ENCODE data around the gene LIN37.

Gene LIN37

DNA sequence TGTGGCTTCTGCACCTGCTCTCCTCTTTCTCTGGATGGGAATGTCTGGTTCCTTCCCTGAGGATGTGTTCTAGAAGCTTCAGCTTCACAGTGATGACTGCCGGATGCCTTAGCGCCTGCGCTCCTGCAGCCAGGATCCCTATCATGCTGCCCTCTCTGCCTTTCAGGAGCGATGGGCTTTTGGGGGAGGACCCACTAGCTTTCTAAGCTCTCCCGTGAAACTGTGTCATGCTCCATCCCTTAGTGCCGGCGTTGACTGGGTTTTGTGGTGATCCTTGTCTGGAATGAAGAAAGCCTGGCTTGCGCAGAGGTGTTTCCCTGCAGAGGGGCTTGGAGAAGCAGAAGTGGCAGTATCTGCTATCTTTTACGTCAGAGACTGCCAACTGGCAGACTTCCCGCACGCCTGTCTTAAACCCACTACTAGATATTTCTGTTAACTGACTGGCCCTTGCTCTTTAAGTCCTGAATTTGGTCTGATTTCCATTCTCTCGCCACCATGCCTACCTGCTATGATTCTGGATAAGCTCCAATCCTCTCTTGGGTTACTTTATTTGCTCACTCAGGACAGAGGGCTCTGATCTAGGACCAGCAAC lies 34.4 kb upstream of the LIN37 start:
- no peaks in the 10 kb centered on the region for H4K20me1 ChIP-seq (ENCODE audit: insufficient read depth)
- H3K27me3 ChIP-seq (ENCODE audit: insufficient read depth, low read depth): peaks cover 11% of the 10 kb centered on the region; the same call in 1 of the 2 replicates
- no peak overlapping the region for H3K4me3 ChIP-seq (IDR thresholded peaks at IDR 0.05; ENCODE audit: insufficient read depth, low read depth, low read length)
- H2AFZ ChIP-seq (ENCODE audit: low read depth): no peak overlapping the region
- no peak overlapping the region for H3K4me2 ChIP-seq
- H3K27ac ChIP-seq: no peak overlapping the region
- no peak overlapping the region for H3K9ac ChIP-seq
- H3K4me1 ChIP-seq (ENCODE audit: low read depth, poor library complexity, severe bottlenecking): peaks cover 7% of the 10 kb centered on the region
- no peaks in the 10 kb centered on the region for H3K36me3 ChIP-seq (ENCODE audit: insufficient read depth)
- H3K79me2 ChIP-seq (ENCODE audit: insufficient read depth, low read depth): peaks cover 9% of the 10 kb centered on the region
- TF ChIP-seq, protein P1, sequence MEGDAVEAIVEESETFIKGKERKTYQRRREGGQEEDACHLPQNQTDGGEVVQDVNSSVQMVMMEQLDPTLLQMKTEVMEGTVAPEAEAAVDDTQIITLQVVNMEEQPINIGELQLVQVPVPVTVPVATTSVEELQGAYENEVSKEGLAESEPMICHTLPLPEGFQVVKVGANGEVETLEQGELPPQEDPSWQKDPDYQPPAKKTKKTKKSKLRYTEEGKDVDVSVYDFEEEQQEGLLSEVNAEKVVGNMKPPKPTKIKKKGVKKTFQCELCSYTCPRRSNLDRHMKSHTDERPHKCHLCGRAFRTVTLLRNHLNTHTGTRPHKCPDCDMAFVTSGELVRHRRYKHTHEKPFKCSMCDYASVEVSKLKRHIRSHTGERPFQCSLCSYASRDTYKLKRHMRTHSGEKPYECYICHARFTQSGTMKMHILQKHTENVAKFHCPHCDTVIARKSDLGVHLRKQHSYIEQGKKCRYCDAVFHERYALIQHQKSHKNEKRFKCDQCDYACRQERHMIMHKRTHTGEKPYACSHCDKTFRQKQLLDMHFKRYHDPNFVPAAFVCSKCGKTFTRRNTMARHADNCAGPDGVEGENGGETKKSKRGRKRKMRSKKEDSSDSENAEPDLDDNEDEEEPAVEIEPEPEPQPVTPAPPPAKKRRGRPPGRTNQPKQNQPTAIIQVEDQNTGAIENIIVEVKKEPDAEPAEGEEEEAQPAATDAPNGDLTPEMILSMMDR (conservative IDR thresholded peaks at IDR 0.05; ENCODE audit: low read depth, low read length): no peak

DNA sequence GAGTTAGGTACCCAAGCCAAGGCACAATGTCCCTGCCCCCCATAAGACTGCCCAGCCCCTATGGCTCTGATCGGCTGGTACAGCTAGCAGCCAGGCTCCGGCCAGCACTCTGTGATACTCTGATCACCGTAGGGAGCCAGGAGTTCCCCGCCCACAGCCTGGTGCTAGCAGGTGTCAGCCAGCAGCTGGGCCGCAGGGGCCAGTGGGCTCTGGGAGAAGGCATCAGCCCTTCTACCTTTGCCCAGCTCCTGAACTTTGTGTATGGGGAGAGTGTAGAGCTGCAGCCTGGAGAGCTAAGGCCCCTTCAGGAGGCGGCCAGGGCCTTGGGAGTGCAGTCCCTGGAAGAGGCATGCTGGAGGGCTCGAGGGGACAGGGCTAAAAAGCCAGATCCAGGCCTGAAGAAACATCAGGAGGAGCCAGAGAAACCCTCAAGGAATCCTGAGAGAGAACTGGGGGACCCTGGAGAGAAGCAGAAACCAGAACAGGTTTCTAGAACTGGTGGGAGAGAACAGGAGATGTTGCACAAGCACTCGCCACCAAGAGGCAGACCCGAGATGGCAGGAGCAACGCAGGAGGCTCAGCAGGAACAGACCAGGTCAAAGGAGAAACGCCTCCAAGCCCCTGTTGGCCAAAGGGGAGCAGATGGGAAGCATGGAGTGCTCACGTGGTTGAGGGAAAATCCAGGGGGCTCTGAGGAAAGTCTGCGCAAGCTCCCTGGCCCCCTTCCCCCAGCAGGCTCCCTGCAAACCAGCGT lies 33.6 kb upstream of the LIN37 start:
- no peak overlapping the region for H3K27ac ChIP-seq
- TF ChIP-seq, protein P1 (conservative IDR thresholded peaks at IDR 0.05; ENCODE audit: low read depth, low read length): no peak
- no peak overlapping the region for H2AFZ ChIP-seq (ENCODE audit: low read depth)
- peaks cover 15% of the 10 kb centered on the region for H3K4me1 ChIP-seq (ENCODE audit: low read depth, poor library complexity, severe bottlenecking)
- H3K4me3 ChIP-seq (IDR thresholded peaks at IDR 0.05; ENCODE audit: insufficient read depth, low read depth, low read length): no peak overlapping the region
- peaks cover 10% of the 10 kb centered on the region; the same call in 1 of the 2 replicates for H3K27me3 ChIP-seq (ENCODE audit: insufficient read depth, low read depth)
- no peak overlapping the region for H3K4me2 ChIP-seq
- no peaks in the 10 kb centered on the region for H3K36me3 ChIP-seq (ENCODE audit: insufficient read depth)
- peaks cover 17% of the 10 kb centered on the region for H3K79me2 ChIP-seq (ENCODE audit: insufficient read depth, low read depth)
- H4K20me1 ChIP-seq (ENCODE audit: insufficient read depth): no peaks in the 10 kb centered on the region
- no peak overlapping the region for H3K9ac ChIP-seq

DNA sequence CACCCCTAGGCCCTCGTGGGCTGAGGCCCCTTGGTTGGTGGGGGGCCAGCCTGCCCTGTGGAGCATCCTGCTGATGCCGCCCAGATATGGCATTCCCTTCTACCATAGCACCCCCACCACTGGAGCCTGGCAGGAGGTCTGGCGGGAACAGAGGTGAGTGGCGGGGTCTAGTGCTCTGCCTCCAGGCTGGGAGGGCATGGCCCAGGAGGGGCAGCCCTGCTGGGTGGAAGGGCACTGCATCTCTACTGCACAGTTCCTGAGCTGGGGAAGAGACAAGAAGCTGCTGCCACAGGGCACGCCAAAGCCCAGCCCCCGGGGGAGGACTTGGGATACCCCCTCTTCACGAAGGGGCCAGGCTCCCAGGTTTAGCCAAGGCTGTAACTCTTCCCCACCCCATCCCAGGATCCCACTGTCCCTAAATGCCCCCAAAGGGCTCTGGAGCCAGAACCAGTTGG lies 33.0 kb upstream of the LIN37 start:
- Histone ChIP-seq H3K9ac (no peak overlapping the region), H3K4me1 (ENCODE audit: low read depth, poor library complexity, severe bottlenecking) (peaks cover 15% of the 10 kb centered on the region), H4K20me1 (ENCODE audit: insufficient read depth) (no peaks in the 10 kb centered on the region), H3K27me3 (ENCODE audit: insufficient read depth, low read depth) (peaks cover 10% of the 10 kb centered on the region; the same call in 1 of the 2 replicates), H3K27ac (no peak overlapping the region), H3K4me3 (IDR thresholded peaks at IDR 0.05; ENCODE audit: insufficient read depth, low read depth, low read length) (no peak overlapping the region), H3K36me3 (ENCODE audit: insufficient read depth) (no peaks in the 10 kb centered on the region), H3K4me2 (peak overlapping the region; percentile 96; the same call in 1 of the 2 replicates), H2AFZ (ENCODE audit: low read depth) (peak overlapping the region; percentile 94; the same call in 1 of the 2 replicates), H3K79me2 (ENCODE audit: insufficient read depth, low read depth) (peaks cover 21% of the 10 kb centered on the region)
- TF ChIP-seq, protein P1 (conservative IDR thresholded peaks at IDR 0.05; ENCODE audit: low read depth, low read length): no peak

DNA sequence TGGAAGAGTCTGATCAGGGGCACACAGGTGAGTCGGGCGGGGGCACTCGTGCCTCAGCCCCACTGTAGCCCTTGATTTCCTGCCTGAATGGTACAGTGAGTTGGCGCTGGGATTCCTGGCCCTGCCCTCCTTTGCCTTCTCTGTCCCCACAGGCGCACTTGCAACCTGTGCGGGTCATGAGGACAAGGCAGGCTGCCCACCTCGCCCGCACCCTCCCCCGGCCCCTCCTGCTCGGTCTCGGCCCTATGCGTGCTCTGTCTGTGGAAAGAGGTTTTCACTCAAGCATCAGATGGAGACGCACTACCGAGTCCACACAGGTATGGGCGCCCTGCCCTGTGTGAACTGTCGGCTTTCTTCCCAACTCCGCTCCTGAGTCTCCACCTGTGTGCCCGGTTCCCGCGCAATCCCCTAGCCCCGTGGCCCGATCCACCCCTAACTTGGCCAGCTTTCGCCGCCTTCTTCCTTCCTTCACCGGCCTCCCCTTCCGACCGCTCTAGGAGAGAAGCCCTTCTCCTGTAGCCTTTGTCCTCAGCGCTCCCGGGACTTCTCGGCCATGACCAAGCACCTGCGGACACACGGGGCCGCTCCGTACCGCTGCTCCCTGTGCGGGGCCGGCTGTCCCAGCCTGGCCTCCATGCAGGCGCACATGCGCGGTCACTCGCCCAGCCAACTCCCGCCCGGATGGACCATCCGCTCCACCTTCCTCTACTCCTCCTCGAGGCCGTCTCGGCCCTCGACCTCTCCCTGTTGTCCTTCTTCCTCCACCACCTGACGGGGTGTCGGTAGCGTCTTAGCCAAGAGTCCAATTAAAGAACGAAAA lies 32.2 kb upstream of the LIN37 start:
- H3K27ac ChIP-seq: peak overlapping the region; percentile 47
- TF ChIP-seq, protein P1 (conservative IDR thresholded peaks at IDR 0.05; ENCODE audit: low read depth, low read length): no peak

More for the DNA sequence above, 32.2 kb upstream of the LIN37 start:
- peaks cover 10% of the 10 kb centered on the region; the same call in 1 of the 2 replicates for H3K27me3 ChIP-seq (ENCODE audit: insufficient read depth, low read depth)
- no peak overlapping the region for H3K4me3 ChIP-seq (IDR thresholded peaks at IDR 0.05; ENCODE audit: insufficient read depth, low read depth, low read length)
- H2AFZ ChIP-seq (ENCODE audit: low read depth): peak overlapping the region; percentile 94
- H3K9ac ChIP-seq: peak overlapping the region; percentile 61; the same call in 1 of the 2 replicates
- H3K4me1 ChIP-seq (ENCODE audit: low read depth, poor library complexity, severe bottlenecking): peaks cover 15% of the 10 kb centered on the region
- H3K79me2 ChIP-seq (ENCODE audit: insufficient read depth, low read depth): peaks cover 21% of the 10 kb centered on the region
- H3K4me2 ChIP-seq: peak overlapping the region; percentile 96
- no peaks in the 10 kb centered on the region for H4K20me1 ChIP-seq (ENCODE audit: insufficient read depth)
- H3K36me3 ChIP-seq (ENCODE audit: insufficient read depth): no peaks in the 10 kb centered on the region

Measured in KMS-11 (cell line).